OCI-LY1 (cell line): ENCODE data around the gene ALDOA.

Source experiments
- H2AFZ ChIP-seq: fragments of 200-600 bp; sonication (generic), shearing (Covaris generic); 2 replicates; pipeline ENCODE4 v1.6.0; 2014; ENCODE audit warnings: antibody characterized with exemption, mild to moderate bottlenecking, low read length
- H3F3A ChIP-seq: fragments of 200-600 bp; sonication (generic), shearing (Covaris generic); 2 replicates; pipeline ENCODE4 v1.6.0; 2014; ENCODE audit warnings: mild to moderate bottlenecking, antibody characterized with exemption, low read length, moderate library complexity; ENCODE audit not compliant: insufficient read depth
- H3K27ac ChIP-seq: fragments of 200-600 bp; sonication (generic); 2 replicates; pipeline ENCODE4 v1.5.1; 2014; ENCODE audit warnings: low read length, mixed run types, mild to moderate bottlenecking, low read depth; ENCODE audit not compliant: poor library complexity, severe bottlenecking
- H3K27me3 ChIP-seq: fragments of 200-600 bp; sonication (generic); 2 replicates; pipeline ENCODE4 v1.6.0; 2014; ENCODE audit warnings: antibody characterized with exemption, mild to moderate bottlenecking, low read length, moderate library complexity; ENCODE audit not compliant: insufficient read depth
- H3K36me3 ChIP-seq: fragments of 200-600 bp; sonication (generic); 2 replicates; pipeline ENCODE4 v1.6.1; 2014; ENCODE audit warnings: mild to moderate bottlenecking, antibody characterized with exemption, low read length, moderate library complexity, mixed read lengths; ENCODE audit not compliant: insufficient read depth
- H3K4me1 ChIP-seq: fragments of 200-600 bp; sonication (generic); 2 replicates; pipeline ENCODE4 v1.5.1; 2014; ENCODE audit warnings: mild to moderate bottlenecking, low read length, moderate library complexity; ENCODE audit not compliant: insufficient read depth, severe bottlenecking
- H3K4me2 ChIP-seq: fragments of 200-600 bp; sonication (generic), shearing (Covaris generic); 2 replicates; pipeline ENCODE4 v1.6.1; 2014; ENCODE audit warnings: low read length
- H3K4me3 ChIP-seq: fragments of 200-600 bp; sonication (generic); 2 replicates; pipeline ENCODE4 v1.5.1; 2014; ENCODE audit warnings: low read length, low read depth, mild to moderate bottlenecking, mixed read lengths; ENCODE audit not compliant: poor library complexity, severe bottlenecking
- H3K79me2 ChIP-seq: fragments of 200-600 bp; shearing (Covaris generic); 2 replicates; pipeline ENCODE4 v1.6.1; 2016; ENCODE audit warnings: mixed run types, low read length, mixed read lengths; ENCODE audit not compliant: insufficient read depth
- H3K9ac ChIP-seq: fragments of 200-600 bp; sonication (generic), shearing (Covaris generic); 2 replicates; pipeline ENCODE4 v1.6.1; 2014; ENCODE audit warnings: mild to moderate bottlenecking, low read length, mixed read lengths
- H3K9me2 ChIP-seq: fragments of 200-600 bp; sonication (generic), shearing (Covaris generic); 2 replicates; pipeline ENCODE4 v1.6.1; 2014; ENCODE audit warnings: low read depth, mild to moderate bottlenecking, low read length, mixed read lengths
- H3K9me3 ChIP-seq: fragments of 200-600 bp; shearing (Covaris generic); 2 replicates; pipeline ENCODE4 v1.6.1; 2014; ENCODE audit warnings: low read length, mixed read lengths
- H4K20me1 ChIP-seq: fragments of 200-600 bp; sonication (generic), shearing (Covaris generic); 2 replicates; pipeline ENCODE4 v1.6.0; 2016; ENCODE audit warnings: mild to moderate bottlenecking, low read length; ENCODE audit not compliant: insufficient read depth
- CTCF ChIP-seq: fragments of 200-600 bp; sonication (generic), shearing (Covaris generic); IDR thresholded peaks from 2 replicates; pipeline ENCODE4 v1.5.1; 2017; ENCODE audit warnings: mild to moderate bottlenecking, antibody characterized with exemption, low read length, moderate library complexity, mixed read lengths
- EZH2 ChIP-seq: fragments of 200-600 bp; sonication (generic), shearing (Covaris generic); IDR thresholded peaks from 2 replicates; pipeline ENCODE4 v1.8.0; 2017; ENCODE audit warnings: borderline replicate concordance, mixed run types, mild to moderate bottlenecking, antibody characterized with exemption, low read length, moderate library complexity, mixed read lengths

ALDOA gene

DNA sequence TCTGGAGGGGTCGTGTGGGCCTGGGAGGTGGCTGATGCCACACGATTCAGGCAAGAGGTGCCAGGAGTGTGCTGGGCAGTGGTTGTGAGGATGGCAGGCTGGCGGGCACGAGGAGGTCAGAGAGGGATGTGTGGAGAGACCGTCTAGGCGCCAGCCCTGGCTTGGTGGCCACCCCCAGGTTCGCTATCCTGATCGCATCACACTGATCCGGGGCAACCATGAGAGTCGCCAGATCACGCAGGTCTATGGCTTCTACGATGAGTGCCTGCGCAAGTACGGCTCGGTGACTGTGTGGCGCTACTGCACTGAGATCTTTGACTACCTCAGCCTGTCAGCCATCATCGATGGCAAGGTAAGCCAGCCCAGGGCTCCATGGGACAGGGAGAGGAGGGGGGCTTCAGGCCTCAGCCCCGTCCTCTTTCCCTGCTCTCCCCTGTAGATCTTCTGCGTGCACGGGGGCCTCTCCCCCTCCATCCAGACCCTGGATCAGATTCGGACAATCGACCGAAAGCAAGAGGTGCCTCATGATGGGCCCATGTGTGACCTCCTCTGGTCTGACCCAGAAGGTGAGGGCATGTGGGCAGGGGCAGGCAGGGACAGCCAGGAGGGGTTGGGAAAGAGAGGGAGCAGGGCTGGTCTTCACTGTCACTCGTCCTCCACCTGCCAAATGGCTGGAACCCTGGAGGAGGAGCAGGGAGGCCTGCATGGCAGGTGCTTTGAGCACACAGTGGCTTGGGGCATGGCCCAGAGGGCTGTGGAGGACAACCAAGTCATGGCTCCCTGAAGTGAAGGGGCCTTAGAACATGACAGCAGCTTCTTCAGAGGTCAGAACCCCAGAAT is 17.9 kb downstream of the ALDOA start:
- H3K4me2 ChIP-seq, result no peak overlapping the region
- no peaks in the 10 kb centered on the region for H3K9me2 ChIP-seq
- H3K4me3 ChIP-seq, result no peak overlapping the region
- no peaks in the 10 kb centered on the region for H3K27me3 ChIP-seq
- no peaks in the 10 kb centered on the region for H3K9me3 ChIP-seq
- H3K4me1 ChIP-seq, result peaks cover under 1% of the 10 kb centered on the region
- no peaks in the 10 kb centered on the region for H3F3A ChIP-seq
- no peak overlapping the region for H3K27ac ChIP-seq
- TF ChIP-seq EZH2, result no peak
- peaks cover 70% of the 10 kb centered on the region for H3K36me3 ChIP-seq
- H4K20me1 ChIP-seq, result no peaks in the 10 kb centered on the region
- H3K9ac ChIP-seq, result no peak overlapping the region
- H3K79me2 ChIP-seq, result peaks cover 4% of the 10 kb centered on the region; the same call in 1 of the 2 replicates
- no peak overlapping the region for H2AFZ ChIP-seq

GRCh38 chr16:30084096-30084815 is 18.7 kb downstream of the ALDOA start:
- H3K27me3 ChIP-seq, result no peaks in the 10 kb centered on the region
- peaks cover 62% of the 10 kb centered on the region for H3K36me3 ChIP-seq
- H3K27ac ChIP-seq, result no peak overlapping the region
- no peaks in the 10 kb centered on the region for H4K20me1 ChIP-seq
- H3K9me2 ChIP-seq, result no peaks in the 10 kb centered on the region
- H3K79me2 ChIP-seq, result no peaks in the 10 kb centered on the region
- H3K4me3 ChIP-seq, result no peak overlapping the region
- no peak overlapping the region for H2AFZ ChIP-seq
- H3K4me1 ChIP-seq, result no peaks in the 10 kb centered on the region
- H3K9me3 ChIP-seq, result no peaks in the 10 kb centered on the region
- H3K4me2 ChIP-seq, result no peak overlapping the region
- TF ChIP-seq EZH2 (no peak), CTCF (no peak)
- no peak overlapping the region for H3K9ac ChIP-seq
- no peaks in the 10 kb centered on the region for H3F3A ChIP-seq

- no peaks in the 10 kb centered on the region for H3F3A ChIP-seq
- no peak overlapping the region for H3K4me2 ChIP-seq
- no peak overlapping the region for H2AFZ ChIP-seq
- H3K27ac ChIP-seq, result no peak overlapping the region
- H3K4me1 ChIP-seq, result peaks cover under 1% of the 10 kb centered on the region
- no peak overlapping the region for H3K9ac ChIP-seq
- no peak overlapping the region for H3K4me3 ChIP-seq
- H4K20me1 ChIP-seq, result no peaks in the 10 kb centered on the region
- H3K36me3 ChIP-seq, result peaks cover 56% of the 10 kb centered on the region
- no peaks in the 10 kb centered on the region for H3K79me2 ChIP-seq
- no peaks in the 10 kb centered on the region for H3K9me2 ChIP-seq
- H3K27me3 ChIP-seq, result no peaks in the 10 kb centered on the region
- TF ChIP-seq CTCF, result no peak
- TF ChIP-seq EZH2, result no peak
- no peaks in the 10 kb centered on the region for H3K9me3 ChIP-seq
Measured at GRCh38 chr16:30084816-30085159, 19.2 kb downstream of the ALDOA start.
